Stromal cell of bone marrow (primary cell): ENCODE data around the gene ABLIM1.

Experiments used
- DNase-seq: peaks from one replicate; pipeline ENCODE4 v3.0.0-alpha.2; 2012; ENCODE audit warnings: low read depth

The ABLIM1 gene

DNA sequence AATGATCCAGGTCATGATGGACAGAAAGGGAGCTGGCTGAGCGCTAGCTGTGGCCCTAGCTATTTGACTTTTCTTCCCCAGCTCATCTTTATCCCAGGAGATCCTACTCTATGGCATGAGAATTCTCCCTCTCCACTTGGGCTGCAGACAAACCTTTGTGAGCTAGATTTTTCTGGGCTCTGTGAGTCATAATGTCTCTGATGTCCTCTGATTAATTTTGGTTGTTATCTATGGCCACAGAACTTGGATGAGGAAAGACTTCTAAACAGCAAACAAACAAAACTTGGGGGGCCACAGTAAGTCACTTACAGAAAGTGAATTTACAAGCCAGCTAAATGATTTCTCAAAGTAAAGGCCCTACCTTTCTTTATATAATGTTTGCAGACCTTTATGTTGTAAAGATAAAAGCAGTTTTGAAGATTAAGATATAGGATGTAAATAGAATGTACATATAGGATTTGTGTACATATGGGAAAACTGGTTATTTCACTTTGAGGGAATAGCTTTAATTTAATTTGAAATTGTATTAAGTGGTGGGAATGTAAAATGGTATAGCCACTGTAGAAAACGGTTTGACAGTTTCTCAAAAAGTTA is 10.4 kb downstream of the ABLIM1 start:
- no peak for DNase-seq

GRCh38 chr10:114646426-114646825 is 11.6 kb downstream of the ABLIM1 start:
- no peak for DNase-seq

DNA sequence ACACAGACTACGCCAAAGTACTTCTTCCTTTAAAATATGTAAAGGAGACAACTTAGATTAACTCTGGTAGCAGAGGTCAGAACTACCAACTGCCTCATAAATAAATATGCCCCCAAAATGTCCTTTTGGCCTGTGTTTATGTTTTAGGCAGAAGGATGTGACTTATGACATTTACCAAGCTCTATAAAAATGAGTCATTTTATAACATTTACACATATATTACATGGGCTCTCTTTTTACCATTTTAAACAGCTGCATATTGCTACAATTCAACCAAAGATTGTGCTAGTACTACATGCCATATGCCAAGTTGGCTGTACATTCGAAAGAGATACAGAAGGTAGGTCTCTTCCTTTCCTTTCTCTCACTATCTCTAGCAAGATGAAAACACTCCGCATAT is 12.4 kb downstream of the ABLIM1 start:
- no peak for DNase-seq

GRCh38 chr10:114643158-114643557 is 14.9 kb downstream of the ABLIM1 start:
- no peak for DNase-seq

DNA sequence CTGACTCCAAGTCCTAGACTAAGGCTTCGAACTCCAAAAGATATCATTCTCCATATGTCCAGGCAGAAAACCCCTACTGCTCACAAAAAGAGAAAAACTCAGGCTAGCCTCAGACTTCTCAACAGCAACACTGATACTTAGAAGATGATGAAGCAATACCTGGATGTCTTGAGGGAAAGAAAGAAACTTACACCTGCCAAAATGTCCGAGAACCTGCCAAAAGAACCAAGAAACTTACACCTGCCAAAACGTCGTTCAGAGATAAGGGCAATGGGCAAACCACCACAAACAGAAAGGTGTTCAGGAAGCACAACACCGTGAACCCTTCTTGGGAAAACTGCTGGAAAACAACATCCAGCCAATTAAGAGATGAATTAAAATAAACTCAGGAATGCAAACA is 15.3 kb downstream of the ABLIM1 start:
- no peak for DNase-seq

DNA sequence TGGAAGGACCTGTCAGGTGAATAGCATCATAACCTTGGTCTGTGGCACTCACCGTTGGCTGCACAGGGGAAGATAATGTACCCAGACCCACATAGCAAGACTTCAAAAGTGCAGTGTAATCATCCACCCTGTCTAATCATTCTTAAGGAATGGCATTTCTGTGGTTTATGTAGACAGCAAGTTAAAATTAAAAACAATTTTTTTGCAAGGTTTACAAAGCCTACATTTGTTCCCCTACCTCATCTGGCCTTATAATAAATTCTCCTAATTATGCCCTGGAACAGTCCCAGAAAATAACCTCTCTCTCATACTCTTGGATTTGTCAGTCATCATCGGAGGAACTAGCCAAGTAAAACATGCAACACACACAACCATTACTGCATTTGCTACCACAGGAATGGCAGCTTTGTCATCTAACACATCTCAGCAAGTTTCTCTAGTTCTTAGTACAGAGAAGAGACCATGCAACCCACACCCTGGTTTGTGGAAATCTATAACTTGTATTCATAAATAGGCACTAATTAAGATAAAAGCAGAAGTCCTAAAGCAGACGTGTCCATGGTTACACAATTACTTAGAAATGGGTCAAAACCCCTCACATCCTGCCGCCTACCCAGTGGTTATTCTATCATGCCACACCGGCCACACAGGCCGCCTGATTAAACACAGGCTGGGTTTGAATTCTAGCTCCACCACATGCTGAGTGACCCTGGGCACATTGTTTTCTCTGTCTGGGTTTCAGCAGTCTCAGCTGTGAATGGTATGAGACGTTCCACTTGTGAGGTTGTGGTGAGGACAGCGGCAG is 19.1 kb downstream of the ABLIM1 start:
- DNase-seq = peak; percentile 91

- no peak for DNase-seq
These were observed 22.1 kb downstream of the ABLIM1 start for GRCh38 chr10:114635797-114636550.

GRCh38 chr10:114635101-114635500 is 23.0 kb downstream of the ABLIM1 start:
- DNase-seq = no peak

DNA sequence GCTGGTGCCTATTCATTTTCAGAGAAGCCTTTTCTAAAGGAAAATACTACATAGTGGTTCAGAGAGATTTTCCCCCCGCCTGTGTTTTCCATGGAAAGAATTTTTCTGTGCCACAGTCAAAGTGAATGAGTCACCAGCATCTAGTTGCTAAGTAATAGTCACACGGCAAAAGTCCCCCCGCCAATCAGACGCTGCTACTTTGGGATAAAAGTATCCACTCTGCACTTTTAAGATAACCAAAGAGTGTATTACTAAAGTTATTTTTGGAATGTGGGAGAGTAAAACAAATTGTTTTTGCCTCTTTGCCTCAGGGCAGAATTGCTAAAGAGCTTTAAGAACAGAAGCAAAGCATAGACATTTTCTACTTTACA is 23.5 kb downstream of the ABLIM1 start:
- peak; percentile 94 for DNase-seq

DNA sequence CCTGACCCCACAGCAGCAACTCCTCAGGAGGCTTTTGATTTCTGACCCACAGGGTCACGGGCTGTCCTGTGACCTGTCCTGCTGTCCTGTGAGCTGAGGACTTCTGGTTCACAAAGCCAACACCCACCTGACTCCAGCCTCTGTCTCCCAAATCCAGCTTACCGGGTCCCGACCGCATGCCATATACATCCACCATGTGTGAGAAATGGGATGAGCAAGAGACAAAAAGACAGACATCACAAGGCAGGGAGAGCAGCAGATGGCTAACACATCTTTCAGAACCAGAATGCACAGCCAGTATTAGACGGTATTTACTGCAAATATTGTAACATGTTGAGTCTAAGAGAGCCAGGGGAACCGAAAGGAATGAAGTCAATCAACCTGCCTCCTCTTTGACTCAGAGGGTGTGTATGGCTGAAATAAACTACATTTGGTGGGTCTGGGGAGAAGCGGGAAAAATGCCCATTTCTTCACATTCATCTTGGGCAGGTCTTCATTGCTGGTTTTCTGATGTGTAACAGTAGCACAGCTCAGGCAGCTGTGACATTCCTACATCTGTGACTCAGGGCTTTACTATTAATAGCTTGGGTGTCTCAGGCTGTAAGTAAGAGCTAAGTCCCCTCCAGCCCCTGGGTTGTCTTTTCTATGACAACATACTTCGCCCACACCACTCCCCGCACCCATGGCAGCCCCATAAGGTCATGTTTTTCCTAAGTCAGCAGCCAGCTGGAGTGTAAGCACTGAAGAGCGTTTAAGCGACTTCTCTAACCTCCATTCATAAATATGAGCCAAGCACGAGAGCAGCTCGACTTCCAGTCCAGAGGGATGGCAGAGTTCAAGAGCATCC is 25.0 kb downstream of the ABLIM1 start:
- DNase-seq = peak; percentile 68

- DNase-seq = no peak
These were observed 26.2 kb downstream of the ABLIM1 start for GRCh38 chr10:114631666-114632417.

GRCh38 chr10:114631090-114631665 is 26.9 kb downstream of the ABLIM1 start:
- DNase-seq = no peak

GRCh38 chr10:114629824-114630730 is 28.0 kb downstream of the ABLIM1 start:
- no peak for DNase-seq

GRCh38 chr10:114629083-114629823 is 28.8 kb downstream of the ABLIM1 start:
- no peak for DNase-seq

GRCh38 chr10:114628106-114628505 is 30.0 kb downstream of the ABLIM1 start:
- DNase-seq = no peak

DNA sequence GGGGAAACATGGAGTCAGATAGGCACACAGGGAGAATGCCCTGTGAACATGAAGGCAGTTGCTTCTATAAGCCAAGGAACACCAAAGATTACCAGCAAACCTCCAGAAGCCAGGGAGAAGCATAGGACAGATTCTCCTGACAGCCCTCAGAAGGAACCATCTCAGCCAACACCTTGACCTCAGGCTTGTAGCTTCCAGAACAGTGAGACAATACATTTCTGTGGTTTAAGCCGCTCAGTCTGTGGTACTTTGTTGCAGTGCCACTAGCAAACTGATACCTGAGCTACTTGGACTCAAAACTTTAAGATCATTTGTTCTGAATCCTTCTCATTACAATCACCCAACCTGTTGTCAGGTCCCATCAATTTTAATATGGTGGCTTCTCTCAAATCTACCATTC is 31.2 kb downstream of the ABLIM1 start:
- no peak for DNase-seq

DNA sequence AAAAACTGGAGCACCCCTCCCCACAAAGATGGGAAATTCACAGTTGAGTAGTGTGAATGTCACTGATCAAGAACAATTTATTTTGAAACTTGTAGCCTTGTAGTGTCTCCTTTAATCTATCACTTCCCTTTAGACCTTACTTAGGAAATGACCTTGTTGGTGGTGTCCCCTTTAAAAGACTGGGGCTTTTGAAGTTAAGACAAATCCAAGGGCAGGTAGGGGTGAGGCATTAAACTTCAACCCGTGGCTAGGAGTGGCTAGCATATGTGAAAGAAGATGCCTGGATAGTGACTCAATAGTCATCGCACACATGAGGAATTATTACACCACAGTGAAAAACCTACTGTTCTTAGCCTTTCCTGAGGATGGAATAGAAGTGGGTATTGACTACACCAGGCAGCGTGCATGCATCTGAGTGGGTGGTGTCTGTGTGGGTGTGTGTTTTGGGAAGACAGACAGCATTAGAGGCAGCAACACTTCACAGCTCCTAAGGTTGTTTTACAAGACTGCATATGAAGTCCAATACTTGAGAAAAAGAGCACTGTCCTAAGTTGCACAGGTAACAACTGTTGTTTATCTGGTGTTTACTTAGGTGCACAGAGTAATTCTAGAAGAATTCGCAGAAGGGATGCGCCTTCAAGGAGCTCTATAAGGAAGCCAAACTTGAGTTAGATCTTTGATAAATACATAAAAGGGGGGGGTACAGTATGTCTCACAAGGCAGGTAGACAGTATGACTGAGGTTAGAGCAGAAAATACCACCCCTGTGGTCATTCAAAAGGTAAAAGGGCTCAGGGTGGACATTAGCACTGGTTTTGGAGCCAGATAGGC is 32.9 kb downstream of the ABLIM1 start:
- DNase-seq = no peak

- DNase-seq = no peak
These were observed 33.7 kb downstream of the ABLIM1 start for GRCh38 chr10:114624422-114624821.
